ENCODE results near the gene FMNL2. TPM values are rescaled to one million over a fixed set of nuclear protein-coding genes. Genes with fewer than 3 reads are reported as not detected.

FMNL2 gene
- polyA plus RNA-seq, 3 donors = 0.28 to 3.2 (median 0.71) TPM

- H3K4me3 ChIP-seq (replicated peaks in 1 of 3; ENCODE audit: low read depth in 2 of 3, low read length in 3 of 3) = no peak overlapping the region
- H3K4me1 Mint-ChIP-seq = peaks cover 11% of the 10 kb centered on the region
- no peak overlapping the region for H2AFZ ChIP-seq (ENCODE audit: insufficient read depth, low read depth, low read length, poor library complexity, severe bottlenecking)
- H3K27me3 ChIP-seq (ENCODE audit: control insufficient read depth in 2 of 2, insufficient read depth in 2 of 2, low read length in 2 of 2) = no peaks in the 10 kb centered on the region
- intact Hi-C loops (cut with micrococcal nuclease) = no loop called here
- no peaks in the 10 kb centered on the region for H4K20me1 ChIP-seq (ENCODE audit: insufficient read depth, low read length)
- H3K9me3 ChIP-seq (replicated peaks in 1 of 2; ENCODE audit: control insufficient read depth in 1 of 2, insufficient read depth in 1 of 2, low read length in 2 of 2) = no peaks in the 10 kb centered on the region
- H3K4me3 Mint-ChIP-seq = no peak overlapping the region
- no peak overlapping the region for H3K27ac Mint-ChIP-seq
- no peaks in the 10 kb centered on the region for H3K27me3 Mint-ChIP-seq (ENCODE audit: low read depth in 3 of 3)
- H3K27ac ChIP-seq (ENCODE audit: low read depth in 1 of 2, low read length in 2 of 2) = no peak overlapping the region
- no peak overlapping the region for H3K9ac ChIP-seq (ENCODE audit: insufficient read depth, low read length, poor library complexity, severe bottlenecking)
- no peaks in the 10 kb centered on the region for H3K36me3 Mint-ChIP-seq
- H3K4me2 ChIP-seq (replicated peaks; ENCODE audit: extremely low read depth, low read length, poor library complexity, severe bottlenecking) = no peak overlapping the region
- no peak for TF ChIP-seq CTCF (IDR thresholded peaks at IDR 0.05)
- no peaks in the 10 kb centered on the region for H3K79me2 ChIP-seq (ENCODE audit: insufficient read depth, low read length)
- 70% methylated on average over 2 of the region's 2 CpGs for WGBS (ENCODE audit: insufficient coverage)
- no peak for DNase-seq
- no peaks in the 10 kb centered on the region for H3K4me1 ChIP-seq (ENCODE audit: control insufficient read depth in 1 of 2, insufficient read depth in 2 of 2, low read length in 2 of 2)
- H3K36me3 ChIP-seq (replicated peaks in 1 of 2; ENCODE audit: control insufficient read depth in 1 of 2, insufficient read depth in 2 of 2, low read length in 2 of 2) = no peaks in the 10 kb centered on the region
- no peaks in the 10 kb centered on the region for H3K9me3 Mint-ChIP-seq
Measured at GRCh38 chr2:152582081-152582480, 247.1 kb downstream of the FMNL2 start.

- no peaks in the 10 kb centered on the region for H3K36me3 ChIP-seq (replicated peaks in 1 of 2; ENCODE audit: control insufficient read depth in 1 of 2, insufficient read depth in 2 of 2, low read length in 2 of 2)
- H3K36me3 Mint-ChIP-seq = no peaks in the 10 kb centered on the region
- no peak overlapping the region for H3K4me3 ChIP-seq (replicated peaks in 1 of 3; ENCODE audit: low read depth in 2 of 3, low read length in 3 of 3)
- no peak overlapping the region for H3K9ac ChIP-seq (ENCODE audit: insufficient read depth, low read length, poor library complexity, severe bottlenecking)
- peaks cover 13% of the 10 kb centered on the region for H3K4me1 Mint-ChIP-seq
- H3K4me2 ChIP-seq (replicated peaks; ENCODE audit: extremely low read depth, low read length, poor library complexity, severe bottlenecking) = no peak overlapping the region
- no peak for DNase-seq
- no peaks in the 10 kb centered on the region for H3K9me3 Mint-ChIP-seq
- no CpG with 5 or more reads among the region's 6 CpGs for WGBS (ENCODE audit: insufficient coverage)
- TF ChIP-seq CTCF (IDR thresholded peaks at IDR 0.05) = no peak
- intact Hi-C loops (cut with micrococcal nuclease) = no loop called here
- no peaks in the 10 kb centered on the region for H3K79me2 ChIP-seq (ENCODE audit: insufficient read depth, low read length)
- no peaks in the 10 kb centered on the region for H3K27me3 ChIP-seq (ENCODE audit: control insufficient read depth in 2 of 2, insufficient read depth in 2 of 2, low read length in 2 of 2)
- no peak overlapping the region for H2AFZ ChIP-seq (ENCODE audit: insufficient read depth, low read depth, low read length, poor library complexity, severe bottlenecking)
- no peak overlapping the region for H3K4me3 Mint-ChIP-seq
- H3K4me1 ChIP-seq (ENCODE audit: control insufficient read depth in 1 of 2, insufficient read depth in 2 of 2, low read length in 2 of 2) = no peaks in the 10 kb centered on the region
- H4K20me1 ChIP-seq (ENCODE audit: insufficient read depth, low read length) = no peaks in the 10 kb centered on the region
- no peak overlapping the region for H3K27ac ChIP-seq (ENCODE audit: low read depth in 1 of 2, low read length in 2 of 2)
- H3K27ac Mint-ChIP-seq = no peak overlapping the region
- no peaks in the 10 kb centered on the region for H3K27me3 Mint-ChIP-seq (ENCODE audit: low read depth in 3 of 3)
- H3K9me3 ChIP-seq (replicated peaks in 1 of 2; ENCODE audit: control insufficient read depth in 1 of 2, insufficient read depth in 1 of 2, low read length in 2 of 2) = no peaks in the 10 kb centered on the region
Measured at GRCh38 chr2:152583512-152584229, 248.7 kb downstream of the FMNL2 start.
